ENCODE measurements around the gene CTNNBIP1. TPM values are rescaled to one million over a fixed set of nuclear protein-coding genes. Genes with fewer than 3 reads are reported as not detected.

Gene CTNNBIP1
- polyA plus RNA-seq, 1 donor from 2014 or later: 69.3 TPM

DNA sequence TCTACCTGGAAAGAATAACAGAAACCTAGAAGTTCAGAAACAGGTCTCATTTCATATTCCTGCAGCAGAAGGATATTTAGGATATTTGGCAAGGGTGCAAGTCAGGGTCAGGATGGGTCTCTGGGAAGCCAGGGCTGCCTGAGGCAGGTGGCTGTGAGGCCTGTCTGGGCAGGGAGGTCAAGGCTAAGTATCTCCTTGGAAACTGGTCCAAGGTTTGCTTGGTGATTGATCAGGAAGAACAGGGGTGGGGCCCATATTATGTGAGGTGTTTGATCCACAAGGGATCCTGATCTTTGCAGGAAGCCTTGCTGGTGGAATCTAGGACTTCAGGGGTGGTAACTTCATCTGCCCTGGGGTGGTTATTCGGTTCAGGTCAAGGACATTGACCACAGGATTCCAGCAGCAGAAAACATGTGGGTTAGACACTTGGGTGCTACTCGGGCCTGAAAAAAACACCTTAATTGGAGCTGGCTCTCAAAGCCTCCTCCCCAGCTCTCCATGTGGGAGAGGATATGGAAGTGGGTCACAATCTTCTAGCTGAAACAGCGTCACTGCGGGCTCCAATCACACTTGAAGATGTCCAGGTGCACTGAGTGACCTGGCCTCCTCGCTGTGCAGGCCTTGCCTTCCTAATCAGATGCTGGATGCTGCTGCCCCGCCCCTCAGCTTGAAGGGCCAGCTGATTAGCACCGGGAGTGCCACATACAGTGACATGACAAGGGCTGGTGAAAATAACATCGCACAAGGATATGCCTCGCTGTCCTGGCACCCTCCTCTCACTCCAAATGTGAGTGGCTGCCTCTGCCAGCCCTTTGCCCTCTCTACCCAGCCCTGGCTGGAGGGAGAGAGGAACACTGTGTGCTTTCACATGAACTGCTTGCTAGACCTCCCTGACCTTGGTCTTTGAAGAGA is 8.7 kb downstream of the CTNNBIP1 start:
- no peaks in the 10 kb centered on the region for H3K27me3 ChIP-seq (ENCODE audit: insufficient read depth, low read depth, low read length)
- H2AFZ ChIP-seq (ENCODE audit: low read depth, low read length): no peak overlapping the region
- H3K4me2 ChIP-seq (ENCODE audit: low read length): no peak overlapping the region
- H3K36me3 ChIP-seq (ENCODE audit: insufficient read depth, low read length): no peaks in the 10 kb centered on the region
- no peak overlapping the region for H3K4me3 ChIP-seq (ENCODE audit: low read length)
- TF ChIP-seq RAD21 (conservative IDR thresholded peaks at IDR 0.05) (no peak), MXI1 (conservative IDR thresholded peaks at IDR 0.05; ENCODE audit: poor library complexity, severe bottlenecking) (no peak), TAF1 (IDR thresholded peaks at IDR 0.05; ENCODE audit: low read depth) (no peak), SMC3 (conservative IDR thresholded peaks at IDR 0.05; ENCODE audit: poor library complexity) (no peak), EZH2 (IDR thresholded peaks at IDR 0.05; ENCODE audit: borderline replicate concordance, insufficient read depth, low read length, poor library complexity, severe bottlenecking) (no peak)
- TF ChIP-seq, protein P1, sequence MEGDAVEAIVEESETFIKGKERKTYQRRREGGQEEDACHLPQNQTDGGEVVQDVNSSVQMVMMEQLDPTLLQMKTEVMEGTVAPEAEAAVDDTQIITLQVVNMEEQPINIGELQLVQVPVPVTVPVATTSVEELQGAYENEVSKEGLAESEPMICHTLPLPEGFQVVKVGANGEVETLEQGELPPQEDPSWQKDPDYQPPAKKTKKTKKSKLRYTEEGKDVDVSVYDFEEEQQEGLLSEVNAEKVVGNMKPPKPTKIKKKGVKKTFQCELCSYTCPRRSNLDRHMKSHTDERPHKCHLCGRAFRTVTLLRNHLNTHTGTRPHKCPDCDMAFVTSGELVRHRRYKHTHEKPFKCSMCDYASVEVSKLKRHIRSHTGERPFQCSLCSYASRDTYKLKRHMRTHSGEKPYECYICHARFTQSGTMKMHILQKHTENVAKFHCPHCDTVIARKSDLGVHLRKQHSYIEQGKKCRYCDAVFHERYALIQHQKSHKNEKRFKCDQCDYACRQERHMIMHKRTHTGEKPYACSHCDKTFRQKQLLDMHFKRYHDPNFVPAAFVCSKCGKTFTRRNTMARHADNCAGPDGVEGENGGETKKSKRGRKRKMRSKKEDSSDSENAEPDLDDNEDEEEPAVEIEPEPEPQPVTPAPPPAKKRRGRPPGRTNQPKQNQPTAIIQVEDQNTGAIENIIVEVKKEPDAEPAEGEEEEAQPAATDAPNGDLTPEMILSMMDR (IDR thresholded peaks at IDR 0.05; ENCODE audit: poor library complexity, severe bottlenecking): no peak
- H3K9me2 ChIP-seq (ENCODE audit: insufficient read depth, low read length): no peaks in the 10 kb centered on the region
- no peak overlapping the region for H3K9ac ChIP-seq (ENCODE audit: low read length)
- no peaks in the 10 kb centered on the region for H3K9me3 ChIP-seq (ENCODE audit: low read length)
- H3K27ac ChIP-seq (ENCODE audit: low read length): no peak overlapping the region
- peaks cover 11% of the 10 kb centered on the region for H3K79me2 ChIP-seq (replicated peaks; ENCODE audit: insufficient read depth, low read length)
- H4K20me1 ChIP-seq (ENCODE audit: insufficient read depth): no peaks in the 10 kb centered on the region
- no peaks in the 10 kb centered on the region for H3F3A ChIP-seq (ENCODE audit: insufficient read depth, low read length, poor library complexity, severe bottlenecking)

DNA sequence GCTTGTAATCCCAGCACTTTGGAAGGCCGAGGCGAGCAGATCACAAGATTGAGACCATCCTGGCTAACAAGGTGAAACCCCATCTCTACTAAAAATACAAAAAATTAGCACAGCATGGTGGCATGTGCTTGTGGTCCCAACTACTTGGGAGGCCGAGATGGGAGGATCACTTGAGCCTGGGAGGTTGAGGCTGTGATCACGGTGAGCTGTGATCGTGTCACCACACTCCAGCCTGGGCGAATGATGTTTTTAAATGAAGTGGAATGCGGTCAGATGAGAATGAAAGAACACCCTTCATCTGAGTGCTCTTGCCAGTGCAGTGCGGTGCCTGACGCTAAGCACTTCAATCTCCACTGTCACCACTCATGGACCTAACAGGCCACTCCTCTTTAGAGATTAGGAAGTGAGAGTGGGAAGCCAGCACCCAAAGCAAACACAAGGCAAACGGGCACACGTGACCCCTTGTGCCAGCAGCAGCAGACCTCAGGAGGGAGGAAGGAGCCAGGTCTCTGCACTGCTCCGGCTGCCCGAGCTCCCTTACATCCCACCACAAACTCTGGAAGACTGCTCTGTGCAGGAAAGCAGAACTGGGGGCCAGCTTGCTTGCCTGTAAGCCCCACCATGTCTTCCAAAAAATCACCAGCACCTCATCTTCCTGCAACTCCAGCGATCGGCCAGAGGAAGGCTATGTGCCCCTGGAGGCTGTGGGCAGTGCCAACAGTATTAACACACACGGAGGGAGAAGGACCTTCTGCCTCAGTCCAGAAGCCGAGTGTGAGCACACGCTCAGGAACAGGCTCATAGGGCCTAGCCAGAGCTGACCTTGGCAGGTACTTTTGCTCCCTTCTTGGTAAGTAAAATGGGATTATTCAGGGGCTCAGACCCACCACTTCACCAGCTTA is 9.7 kb downstream of the CTNNBIP1 start:
- Histone ChIP-seq H2AFZ (ENCODE audit: low read depth, low read length) (no peak overlapping the region), H3K4me3 (ENCODE audit: low read length) (no peak overlapping the region), H3F3A (ENCODE audit: insufficient read depth, low read length, poor library complexity, severe bottlenecking) (no peaks in the 10 kb centered on the region), H3K27ac (ENCODE audit: low read length) (no peak overlapping the region), H4K20me1 (ENCODE audit: insufficient read depth) (no peaks in the 10 kb centered on the region), H3K36me3 (ENCODE audit: insufficient read depth, low read length) (no peaks in the 10 kb centered on the region), H3K4me2 (ENCODE audit: low read length) (no peak overlapping the region), H3K79me2 (replicated peaks; ENCODE audit: insufficient read depth, low read length) (peaks cover 7% of the 10 kb centered on the region), H3K9me3 (ENCODE audit: low read length) (no peaks in the 10 kb centered on the region), H3K9ac (ENCODE audit: low read length) (no peak overlapping the region), H3K27me3 (ENCODE audit: insufficient read depth, low read depth, low read length) (no peaks in the 10 kb centered on the region), H3K9me2 (ENCODE audit: insufficient read depth, low read length) (no peaks in the 10 kb centered on the region)
- TF ChIP-seq, protein P1 (IDR thresholded peaks at IDR 0.05; ENCODE audit: poor library complexity, severe bottlenecking): no peak
- TF ChIP-seq POLR2AphosphoS5 (IDR thresholded peaks at IDR 0.05) (no peak), MXI1 (conservative IDR thresholded peaks at IDR 0.05; ENCODE audit: poor library complexity, severe bottlenecking) (no peak), EZH2 (IDR thresholded peaks at IDR 0.05; ENCODE audit: borderline replicate concordance, insufficient read depth, low read length, poor library complexity, severe bottlenecking) (no peak), EP300 (conservative IDR thresholded peaks at IDR 0.05; ENCODE audit: poor library complexity, severe bottlenecking) (no peak), TAF1 (IDR thresholded peaks at IDR 0.05; ENCODE audit: low read depth) (no peak), SMC3 (conservative IDR thresholded peaks at IDR 0.05; ENCODE audit: poor library complexity) (no peak), RAD21 (conservative IDR thresholded peaks at IDR 0.05) (no peak)
- TF ChIP-seq, protein P2, sequence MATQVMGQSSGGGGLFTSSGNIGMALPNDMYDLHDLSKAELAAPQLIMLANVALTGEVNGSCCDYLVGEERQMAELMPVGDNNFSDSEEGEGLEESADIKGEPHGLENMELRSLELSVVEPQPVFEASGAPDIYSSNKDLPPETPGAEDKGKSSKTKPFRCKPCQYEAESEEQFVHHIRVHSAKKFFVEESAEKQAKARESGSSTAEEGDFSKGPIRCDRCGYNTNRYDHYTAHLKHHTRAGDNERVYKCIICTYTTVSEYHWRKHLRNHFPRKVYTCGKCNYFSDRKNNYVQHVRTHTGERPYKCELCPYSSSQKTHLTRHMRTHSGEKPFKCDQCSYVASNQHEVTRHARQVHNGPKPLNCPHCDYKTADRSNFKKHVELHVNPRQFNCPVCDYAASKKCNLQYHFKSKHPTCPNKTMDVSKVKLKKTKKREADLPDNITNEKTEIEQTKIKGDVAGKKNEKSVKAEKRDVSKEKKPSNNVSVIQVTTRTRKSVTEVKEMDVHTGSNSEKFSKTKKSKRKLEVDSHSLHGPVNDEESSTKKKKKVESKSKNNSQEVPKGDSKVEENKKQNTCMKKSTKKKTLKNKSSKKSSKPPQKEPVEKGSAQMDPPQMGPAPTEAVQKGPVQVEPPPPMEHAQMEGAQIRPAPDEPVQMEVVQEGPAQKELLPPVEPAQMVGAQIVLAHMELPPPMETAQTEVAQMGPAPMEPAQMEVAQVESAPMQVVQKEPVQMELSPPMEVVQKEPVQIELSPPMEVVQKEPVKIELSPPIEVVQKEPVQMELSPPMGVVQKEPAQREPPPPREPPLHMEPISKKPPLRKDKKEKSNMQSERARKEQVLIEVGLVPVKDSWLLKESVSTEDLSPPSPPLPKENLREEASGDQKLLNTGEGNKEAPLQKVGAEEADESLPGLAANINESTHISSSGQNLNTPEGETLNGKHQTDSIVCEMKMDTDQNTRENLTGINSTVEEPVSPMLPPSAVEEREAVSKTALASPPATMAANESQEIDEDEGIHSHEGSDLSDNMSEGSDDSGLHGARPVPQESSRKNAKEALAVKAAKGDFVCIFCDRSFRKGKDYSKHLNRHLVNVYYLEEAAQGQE (IDR thresholded peaks at IDR 0.05; ENCODE audit: borderline replicate concordance): no peak
